GM12878 (cell line): ENCODE data around the gene SUCO. TPM values are rescaled to one million over a fixed set of nuclear protein-coding genes. Genes with fewer than 3 reads are reported as not detected.

Experiments
- ATAC-seq: fragments of 200-7000 bp; cut with Tn5 transposase; 3 replicates; pipeline ENCODE4 v1.9.1; 2020; ENCODE audit warnings: mild to moderate bottlenecking, moderate library complexity
- BruUV-seq: library from RNA; stranded (reverse); fragments of 400-500 nt; replicated peaks from 2 replicates; lab custom pipeline; 2021; lab: Mats Ljungman, UMichigan
- CTCF ChIA-PET: fragments of 300-600 bp; sonication (Branson Sonifier 250); formaldehyde crosslinking; extraction: SDS; loops from one replicate; lab custom pipeline; 2021; ENCODE audit warnings: inconsistent platforms; lab: Yijun Ruan, JAX
- POLR2A ChIA-PET: fragments of 350-600 bp; formaldehyde crosslinking; extraction: SDS; loops from one replicate; lab custom pipeline; 2021; ENCODE audit warnings: inconsistent platforms; lab: Charles Lee
- RAD21 ChIA-PET: fragments of 300-600 bp; sonication (Branson Sonifier 250); formaldehyde crosslinking; loops from one replicate; lab custom pipeline; 2023; ENCODE audit warnings: antibody characterized with exemption; ENCODE audit not compliant: unreplicated experiment; lab: Charles Lee
- SMC1A ChIA-PET: fragments of 300-600 bp; sonication (Branson Sonifier 250); formaldehyde crosslinking; loops from one replicate; lab custom pipeline; 2023; ENCODE audit not compliant: unreplicated experiment, uncharacterized antibody; lab: Charles Lee
- DNase-seq: peaks from one replicate; pipeline ENCODE4 v3.0.0-alpha.2; 2011; ENCODE audit warnings: low read depth, low spot score
- FAIRE-seq: peaks from 3 replicates; lab custom pipeline; 2011; peaks lifted over from hg19 to GRCh38; lab: Jason Lieb, UNC
- H2AFZ ChIP-seq: 2 replicates; pipeline ENCODE4 v1.6.0; 2011; ENCODE audit warnings: low read depth, low read length, control low read depth; ENCODE audit not compliant: control insufficient read depth
- H3K27ac ChIP-seq: 2 replicates; pipeline ENCODE4 v1.5.1; 2011; ENCODE audit warnings: control low read depth; ENCODE audit not compliant: control insufficient read depth, insufficient read depth
- H3K27me3 ChIP-seq, 2 experiments: replicated peaks in 1 of 2; 2 replicates each; pipeline versions ENCODE4 v1.6.0 to v1.6.1; 2011; ENCODE audit warnings: low read length in 1 of 2; ENCODE audit not compliant: control insufficient read depth in 2 of 2, insufficient read depth in 2 of 2
- H3K36me3 ChIP-seq, 2 experiments: 2 replicates each; pipeline ENCODE4 v1.5.1; 2011; ENCODE audit warnings: low read length in 1 of 2; ENCODE audit not compliant: control insufficient read depth in 2 of 2, insufficient read depth in 2 of 2
- H3K4me1 ChIP-seq: 2 replicates; pipeline ENCODE4 v1.6.1; 2011; ENCODE audit warnings: mild to moderate bottlenecking, low read length, moderate library complexity, mixed read lengths; ENCODE audit not compliant: control insufficient read depth, insufficient read depth
- H3K4me2 ChIP-seq: 2 replicates; pipeline ENCODE4 v1.6.0; 2011; ENCODE audit warnings: control low read depth; ENCODE audit not compliant: control insufficient read depth, insufficient read depth
- H3K4me3 ChIP-seq: fragments of 200-600 bp; sonication (generic); 2 replicates; pipeline ENCODE4 v1.5.1; 2016
- H3K79me2 ChIP-seq: 2 replicates; pipeline ENCODE4 v1.6.0; 2011; ENCODE audit warnings: low read length; ENCODE audit not compliant: control insufficient read depth, insufficient read depth
- H3K9ac ChIP-seq: 2 replicates; pipeline ENCODE4 v1.8.0; 2011; ENCODE audit warnings: low read length, control low read depth, mixed read lengths; ENCODE audit not compliant: control insufficient read depth, insufficient read depth
- H3K9me3 ChIP-seq: replicated peaks from 3 replicates; pipeline ENCODE4 v1.5.1; 2011; ENCODE audit warnings: mild to moderate bottlenecking, low read length; ENCODE audit not compliant: control insufficient read depth, insufficient read depth
- H4K20me1 ChIP-seq: 2 replicates; pipeline ENCODE4 v1.6.0; 2011; ENCODE audit not compliant: control insufficient read depth, insufficient read depth
- ELK1 ChIP-seq: IDR thresholded peaks from 2 replicates; pipeline ENCODE4 v1.6.1; 2012; ENCODE audit warnings: low read depth, low read length, improper control_type of control experiment
- ETV6 ChIP-seq, 2 experiments: fragments of 450-650 bp in 1 of 2; IDR thresholded peaks in 1 of 2; conservative IDR thresholded peaks in 1 of 2; 2 replicates each; pipeline ENCODE4 v1.6.1; 2014; ENCODE audit warnings: antibody characterized with exemption in 1 of 2, borderline replicate concordance in 1 of 2, low read depth in 1 of 2, mild to moderate bottlenecking in 1 of 2, moderate library complexity in 1 of 2
- FOXK2 ChIP-seq: fragments of 450-650 bp; IDR thresholded peaks from 2 replicates; pipeline ENCODE4 v1.6.1; 2017; ENCODE audit warnings: mild to moderate bottlenecking, moderate library complexity
- KLF5 ChIP-seq: fragments of 450-650 bp; IDR thresholded peaks from 2 replicates; pipeline ENCODE4 v1.6.1; 2014; ENCODE audit warnings: mild to moderate bottlenecking; ENCODE audit not compliant: partially characterized antibody
- MTA3 ChIP-seq: IDR thresholded peaks from 2 replicates; pipeline ENCODE4 v1.6.1; 2012; ENCODE audit warnings: low read length, inconsistent platforms, borderline replicate concordance
- POLR2AphosphoS2 ChIP-seq: IDR thresholded peaks from 2 replicates; pipeline ENCODE4 v1.6.1; 2011; ENCODE audit warnings: low read depth, mild to moderate bottlenecking, low read length, improper control_type of control experiment, moderate library complexity
- RUNX3 ChIP-seq: IDR thresholded peaks from 2 replicates; pipeline ENCODE4 v1.6.1; 2012; ENCODE audit warnings: low read length, inconsistent platforms
- SREBF1 ChIP-seq: IDR thresholded peaks from 2 replicates; pipeline ENCODE4 v1.6.1; 2012; ENCODE audit warnings: mild to moderate bottlenecking, low read length
- SUPT20H ChIP-seq: IDR thresholded peaks from 2 replicates; pipeline ENCODE4 v1.6.1; 2011; ENCODE audit warnings: low read depth, mild to moderate bottlenecking, low read length, moderate library complexity, borderline replicate concordance; ENCODE audit not compliant: control insufficient read depth
- TBL1XR1 ChIP-seq: IDR thresholded peaks from 2 replicates; pipeline ENCODE4 v1.6.1; 2012; ENCODE audit warnings: low read depth, low read length, improper control_type of control experiment
- USF1 ChIP-seq: IDR thresholded peaks from 2 replicates; pipeline ENCODE4 v1.6.1; 2011; ENCODE audit warnings: borderline replicate concordance, low read depth, mild to moderate bottlenecking, moderate library complexity, mixed read lengths, low read length; ENCODE audit not compliant: insufficient read depth; ENCODE audit errors: extremely low read length
- USF2 ChIP-seq: IDR thresholded peaks from 2 replicates; pipeline ENCODE4 v1.6.1; 2011; ENCODE audit warnings: low read depth, low read length, improper control_type of control experiment, borderline replicate concordance
- ZBTB33 ChIP-seq: fragments of 450-650 bp; IDR thresholded peaks from 2 replicates; pipeline ENCODE4 v1.6.1; 2017; ENCODE audit warnings: mild to moderate bottlenecking
- ZBTB4 ChIP-seq: fragments of 450-650 bp; formaldehyde crosslinking; IDR thresholded peaks from 2 replicates; pipeline ENCODE4 v1.4.0; 2022; ENCODE audit warnings: mild to moderate bottlenecking, moderate library complexity
- WGBS: methylation state at CpG from one replicate; pipeline ENCODE4 v1.1.6; 2016; ENCODE audit warnings: low lambda C conversion rate; ENCODE audit not compliant: insufficient replicate concordance, insufficient coverage; ENCODE audit errors: missing lambda C conversion rate; 5-methylcytosine and 5-hydroxymethylcytosine counted together
- in situ Hi-C: fragments of 300-500 bp; cut with MboI; formaldehyde crosslinking; loops from 9 replicates; pipeline ENCODE4 v1.14.3; 2018; ENCODE audit warnings: mixed read lengths
- intact Hi-C: fragments of 100-400 bp; cut with micrococcal nuclease; formaldehyde crosslinking; loops from one replicate; pipeline ENCODE4 v1.14.2; 2022; ENCODE audit not compliant: unreplicated experiment
- polyA plus RNA-seq, 11 experiments: library from polyadenylated mRNA; depleted of rRNA in 4 of 11; unstranded in 6 of 11; stranded (reverse) in 5 of 11; fragments of >200 nt; fragmentation: Nextera tagmentation in 4 of 11; fragmentation: Illumina TruSeq in 1 of 11; extraction: Ambion mirVana in 4 of 11; extraction: Trizol in 1 of 11; gene quantifications; 1 replicate in 1 of 11; 2 replicates in 10 of 11; pipeline versions ENCODE4 v1.2.1 to v1.2.3, GENCODE V29; 2011 to 2016; ENCODE audit warnings: inconsistent platforms in 2 of 11, missing spikeins in 2 of 11, low read depth in 1 of 11
- total RNA-seq, 4 experiments: library from RNA; depleted of rRNA in 3 of 4; stranded (reverse); fragments of >200 nt in 3 of 4; fragmentation: Illumina TruSeq in 1 of 4; extraction: Trizol in 1 of 4; gene quantifications; 2 replicates each; pipeline versions ENCODE4 v1.2.1 to v1.2.3, GENCODE V29; 2013 to 2021

The SUCO gene
- total and polyA plus RNA-seq, 10 of the 15 experiments (the other 5 are each of a cell fraction or from before 2014, with no cell fraction given): 1.7 to 15.3 (median 8.4) TPM

- no peak for TF ChIP-seq USF2
- no peak for TF ChIP-seq TBL1XR1
- no peak for TF ChIP-seq SREBF1
- no peak for TF ChIP-seq ELK1
These were observed 69.8 kb downstream of the SUCO start (continued) for GRCh38 chr1:172602706-172603105.

- RAD21 ChIA-PET: no interaction called here
- no peak for DNase-seq
- TF ChIP-seq KLF5 (no peak), ZBTB33 (no peak), FOXK2 (no peak), RUNX3 (no peak), MTA3 (no peak), ZBTB4 (CRISPR knock-in tag) (no peak), USF1 (no peak), ETV6 (conservative IDR thresholded peaks at IDR 0.05 in 1 of 2, IDR thresholded peaks at IDR 0.05 in 1 of 2; ENCODE audit: borderline replicate concordance in 1 of 2, low read depth in 1 of 2) (no peak), SUPT20H (no peak), POLR2AphosphoS2 (no peak)
These were observed 70.9 kb downstream of the SUCO start for GRCh38 chr1:172603816-172604215.

More at GRCh38 chr1:172603816-172604215, 70.9 kb downstream of the SUCO start:
- H3K9me3 ChIP-seq: no peaks in the 10 kb centered on the region
- H4K20me1 ChIP-seq: no peaks in the 10 kb centered on the region
- no peak overlapping the region for H3K4me3 ChIP-seq
- FAIRE-seq: peak; percentile 72
- H2AFZ ChIP-seq: no peak overlapping the region
- H3K4me2 ChIP-seq: no peak overlapping the region
- POLR2A ChIA-PET: no interaction called here
- CTCF ChIA-PET: no interaction called here
- no peak overlapping the region for H3K27ac ChIP-seq
- WGBS: 98% methylated on average over 4 of the region's 4 CpGs
- no peaks in the 10 kb centered on the region for H3K79me2 ChIP-seq
- intact Hi-C loops: no loop called here
- H3K36me3 ChIP-seq: peaks cover 0 to 14% of the 10 kb centered on the region in 2 experiments; a peak in 1 of 4 replicates
- H3K9ac ChIP-seq: no peak overlapping the region
- in situ Hi-C loops: no loop called here
- ATAC-seq: no peak
- no TSS peak for BruUV-seq
- H3K4me1 ChIP-seq: no peaks in the 10 kb centered on the region
- no peaks in the 10 kb centered on the region for H3K27me3 ChIP-seq
- SMC1A ChIA-PET: interaction anchor here (1.1 kb wide), 1 partner anchor 13 kb away, joined by 3 read pairs; no protein-coding TSS in a partner anchor
